ENCODE data around the gene CHMP2A. TPM values are rescaled to one million over a fixed set of nuclear protein-coding genes. Genes with fewer than 3 reads are reported as not detected.
"Not testable (repeated sequence)": the region's sequence is repeated elsewhere in the genome, so short reads cannot be mapped to it uniquely, and the experiment has no call there.

Gene CHMP2A
- total RNA-seq, 1 donor from 2014 or later: 127 TPM

- DNase-seq (ENCODE audit: low read depth): no peak
Observed at GRCh38 chr19:58511353-58512208, 43.3 kb downstream of the CHMP2A start, which contains the start of gene SLC27A5. Gene SLC27A5 (minus strand): TSS chr19:58511992. CDS start chr19:58511955, 37 bp downstream.

- no peak for DNase-seq (ENCODE audit: low read depth)
Observed at GRCh38 chr19:58510084-58510862, 44.6 kb downstream of the CHMP2A start.

- DNase-seq (ENCODE audit: low read depth): no peak
Observed at GRCh38 chr19:58509731-58510083, 45.2 kb downstream of the CHMP2A start.

- DNase-seq (ENCODE audit: low read depth): not testable (repeated sequence)
Observed at GRCh38 chr19:58507602-58508223, 47.2 kb downstream of the CHMP2A start.

Other genes with a start within 250 kb of the CHMP2A start
- 37.3 and 37.6 TPM in 2 replicates for gene ERVK3-1, start 249.7 kb downstream of the CHMP2A start, total RNA-seq
- 1.4 and 4.0 TPM in 2 replicates for gene ZSCAN22, start 228.1 kb downstream of the CHMP2A start, total RNA-seq
- gene A1BG, start 201.6 kb downstream of the CHMP2A start, total RNA-seq: 6.2 TPM in 1 of 2 replicates, not detected in the other
- 0.17 and 5.5 TPM in 2 replicates for gene ZNF497, start 192.4 kb downstream of the CHMP2A start, total RNA-seq
- gene ZNF837, start 174.1 kb downstream of the CHMP2A start, total RNA-seq: 5.9 and 6.4 TPM in 2 replicates
- 847 and 2,009 TPM in 2 replicates for gene RPS5, start 167.8 kb downstream of the CHMP2A start, total RNA-seq
- gene RNF225, start 159.4 kb downstream of the CHMP2A start, total RNA-seq: not detected in 2 replicates
- 13.4 and 28.8 TPM in 2 replicates for gene ZNF584, start 146.5 kb downstream of the CHMP2A start, total RNA-seq
- gene ZNF132, start 115.0 kb downstream of the CHMP2A start, total RNA-seq: 3.1 and 7.6 TPM in 2 replicates
- 3.8 and 10.2 TPM in 2 replicates for gene ZNF324B, start 103.5 kb downstream of the CHMP2A start, total RNA-seq
- 11.6 and 16.7 TPM in 2 replicates for gene ZNF324, start 88.0 kb downstream of the CHMP2A start, total RNA-seq
- gene ZNF446, start 78.8 kb downstream of the CHMP2A start, total RNA-seq: 5.4 and 11.1 TPM in 2 replicates
- gene SLC27A5, start 43.1 kb downstream of the CHMP2A start, total RNA-seq: 3.5 and 7.6 TPM in 2 replicates
- 3.1 and 10.2 TPM in 2 replicates for gene ZBTB45, start 35.3 kb downstream of the CHMP2A start, total RNA-seq
- gene TRIM28, start 11.0 kb downstream of the CHMP2A start, total RNA-seq: 177 and 276 TPM in 2 replicates
- gene UBE2M, start 3.5 kb upstream of the CHMP2A start, total RNA-seq: 39.4 and 55.4 TPM in 2 replicates
- 11.6 and 30.6 TPM in 2 replicates for gene MZF1, start 18.2 kb upstream of the CHMP2A start, total RNA-seq